HepG2 (cell line): ENCODE measurements around the gene TSTD1. TPM values are rescaled to one million over a fixed set of nuclear protein-coding genes. Genes with fewer than 3 reads are reported as not detected.
"Not testable (repeated sequence)": the region's sequence is repeated elsewhere in the genome, so short reads cannot be mapped to it uniquely, and the experiment has no call there.

Source experiments
- ATAC-seq: fragments of 200-7000 bp; cut with Tn5 transposase; 3 replicates; pipeline ENCODE4 v1.9.1; 2020; ENCODE audit warnings: mild to moderate bottlenecking, moderate library complexity
- BruUV-seq: library from RNA; stranded (reverse); fragments of 400-500 nt; replicated peaks from 2 replicates; lab custom pipeline; 2021; lab: Mats Ljungman, UMichigan
- CTCF ChIA-PET: fragments of 300-600 bp; formaldehyde crosslinking; extraction: SDS; loops from one replicate; lab custom pipeline; 2021; ENCODE audit warnings: low total read pairs, inconsistent platforms, low intra/inter-chr PET ratio; lab: Yijun Ruan, JAX
- POLR2A ChIA-PET: fragments of 350-600 bp; sonication (Branson Sonifier 250); formaldehyde crosslinking; loops from one replicate; lab custom pipeline; 2020; ENCODE audit warnings: antibody characterized with exemption, inconsistent platforms; lab: Yijun Ruan, JAX
- DNase-seq: peaks from one replicate; pipeline ENCODE4 v3.0.0-alpha.2; 2015; ENCODE audit warnings: low spot score
- FAIRE-seq: peaks from 3 replicates; lab custom pipeline; 2011; peaks lifted over from hg19 to GRCh38; lab: Jason Lieb, UNC
- H2AFZ ChIP-seq: one replicate; pipeline ENCODE4 v1.6.1; 2011; ENCODE audit warnings: low read length, inconsistent platforms
- H3K27ac ChIP-seq: fragments of 300-600 bp; 3 replicates; pipeline ENCODE4 v1.8.0; 2011; ENCODE audit warnings: mixed run types, mild to moderate bottlenecking, mixed read lengths, low read length, inconsistent platforms; ENCODE audit not compliant: insufficient read depth; ENCODE audit errors: extremely low read length
- H3K27me3 ChIP-seq, 2 experiments: fragments of 200-600 bp in 1 of 2; 2 replicates in 1 of 2; 3 replicates in 1 of 2; pipeline versions ENCODE4 v1.6.0 to v1.8.0; 2011; ENCODE audit warnings: low read length in 2 of 2, mild to moderate bottlenecking in 2 of 2, moderate library complexity in 2 of 2, inconsistent platforms in 1 of 2; ENCODE audit not compliant: insufficient read depth in 2 of 2, control insufficient read depth in 1 of 2
- H3K36me3 ChIP-seq, 2 experiments: fragments of 200-600 bp in 1 of 2; replicated peaks in 1 of 2; 2 replicates in 1 of 2; 3 replicates in 1 of 2; pipeline versions ENCODE4 v1.5.1 to v1.8.0; 2011; ENCODE audit warnings: low read length in 2 of 2, inconsistent platforms in 1 of 2; ENCODE audit not compliant: insufficient read depth in 2 of 2, control insufficient read depth in 1 of 2
- H3K4me1 ChIP-seq: 2 replicates; pipeline ENCODE4 v1.5.1; 2012; ENCODE audit warnings: low read length, inconsistent platforms; ENCODE audit not compliant: insufficient read depth
- H3K4me2 ChIP-seq: 2 replicates; pipeline ENCODE4 v1.6.0; 2011; ENCODE audit warnings: low read depth, low read length, inconsistent platforms
- H3K4me3 ChIP-seq, 3 experiments: fragments of 200-600 bp in 1 of 3; sonication (generic), shearing (Covaris generic) in 1 of 3; replicated peaks in 1 of 3; 2 replicates each; pipeline ENCODE4 v1.5.1; 2011 to 2016; ENCODE audit warnings: low read length in 3 of 3, inconsistent platforms in 2 of 3, low read depth in 2 of 3, mild to moderate bottlenecking in 2 of 3, control low read depth in 1 of 3, mixed read lengths in 1 of 3; ENCODE audit not compliant: insufficient read depth in 1 of 3
- H3K79me2 ChIP-seq: one replicate; pipeline ENCODE4 v1.6.1; 2011; ENCODE audit warnings: low read length, inconsistent platforms; ENCODE audit not compliant: insufficient read depth
- H3K9ac ChIP-seq: 2 replicates; pipeline ENCODE4 v1.6.0; 2011; ENCODE audit warnings: mild to moderate bottlenecking, low read depth, low read length, inconsistent platforms; ENCODE audit not compliant: insufficient read depth
- H3K9me3 ChIP-seq: 2 replicates; pipeline ENCODE4 v1.5.1; 2012; ENCODE audit warnings: mild to moderate bottlenecking, low read length
- H4K20me1 ChIP-seq: 2 replicates; pipeline ENCODE4 v1.6.0; 2011; ENCODE audit warnings: inconsistent platforms, mild to moderate bottlenecking, low read length, moderate library complexity; ENCODE audit not compliant: insufficient read depth
- ATRX ChIP-seq: sonication (generic); formaldehyde crosslinking; IDR thresholded peaks from 2 replicates; pipeline ENCODE4 v1.4.0; 2020; ENCODE audit warnings: missing genetic modification reagents, borderline replicate concordance
- KDM2A ChIP-seq: sonication (generic); formaldehyde crosslinking; IDR thresholded peaks from 2 replicates; pipeline ENCODE4 v1.4.0; 2020; ENCODE audit warnings: low read depth, missing genetic modification reagents, borderline replicate concordance
- NCOA2 ChIP-seq: sonication (generic); formaldehyde crosslinking; IDR thresholded peaks from 2 replicates; pipeline ENCODE4 v1.8.0; 2022; ENCODE audit warnings: inconsistent platforms
- SSRP1 ChIP-seq: IDR thresholded peaks from 2 replicates; pipeline ENCODE4 v1.6.1; 2016; ENCODE audit warnings: control low read depth
- STAG1 ChIP-seq: sonication (generic); formaldehyde crosslinking; IDR thresholded peaks from 2 replicates; pipeline ENCODE4 v1.4.0; 2020; ENCODE audit warnings: missing genetic modification reagents
- THYN1 ChIP-seq: sonication (generic); formaldehyde crosslinking; IDR thresholded peaks from 2 replicates; pipeline ENCODE4 v1.8.1; 2023; ENCODE audit warnings: low read depth, mild to moderate bottlenecking, moderate library complexity, missing genetic modification reagents, borderline replicate concordance
- ZBTB1 ChIP-seq: sonication (generic); formaldehyde crosslinking; IDR thresholded peaks from 2 replicates; pipeline ENCODE4 v1.4.0; 2020; ENCODE audit warnings: missing genetic modification reagents, borderline replicate concordance
- ZNF232 ChIP-seq: sonication (generic); formaldehyde crosslinking; IDR thresholded peaks from 2 replicates; pipeline ENCODE4 v1.4.0; 2020; ENCODE audit warnings: missing genetic modification reagents, borderline replicate concordance
- ZNF720 ChIP-seq: sonication (generic); formaldehyde crosslinking; IDR thresholded peaks from 2 replicates; pipeline ENCODE4 v1.4.0; 2020; ENCODE audit warnings: missing genetic modification reagents
- WGBS: methylation state at CpG from one replicate; pipeline ENCODE4 v1.1.6; 2017; ENCODE audit warnings: low lambda C conversion rate; 5-methylcytosine and 5-hydroxymethylcytosine counted together
- in situ Hi-C: cut with HindIII; loops from 2 replicates; pipeline ENCODE4 v1.10.0; 2017; ENCODE audit warnings: low pct_unique_long_range_greater_than_20kb; ENCODE audit not compliant: extremely low pct_ligation_motif_present
- intact Hi-C: fragments of 100-400 bp; cut with micrococcal nuclease; formaldehyde crosslinking; loops from one replicate; pipeline ENCODE4 v1.10.0; 2022; ENCODE audit not compliant: unreplicated experiment
- polyA plus RNA-seq, 8 experiments: library from polyadenylated mRNA; depleted of rRNA in 3 of 8; stranded (reverse) in 7 of 8; unstranded in 1 of 8; fragments of >200 nt; fragmentation: Illumina TruSeq in 4 of 8; extraction: Trizol in 4 of 8; gene quantifications; 2 replicates each; pipeline versions ENCODE4 v1.2.1 to v1.2.3, GENCODE V29; 2011 to 2016; ENCODE audit warnings: low read depth in 4 of 8, missing spikeins in 1 of 8, mixed read lengths in 1 of 8; ENCODE audit not compliant: insufficient read depth in 1 of 8
- total RNA-seq, 5 experiments: library from RNA; depleted of rRNA; stranded (reverse); fragments of >200 nt; fragmentation: Illumina TruSeq; extraction: Trizol; gene quantifications; 2 replicates each; pipeline ENCODE4 v1.2.3, GENCODE V29; 2016; ENCODE audit warnings: low read depth in 1 of 5
- TF ChIP-seq, protein P1 (sequence below): sonication (generic); formaldehyde crosslinking; IDR thresholded peaks from 2 replicates; pipeline ENCODE4 v1.5.0; 2020; ENCODE audit warnings: mild to moderate bottlenecking, missing genetic modification reagents, moderate library complexity
- TF ChIP-seq, protein P2 (sequence below): sonication (generic); formaldehyde crosslinking; conservative IDR thresholded peaks from 2 replicates; pipeline ENCODE4 v1.8.0; 2022; ENCODE audit warnings: mild to moderate bottlenecking, moderate library complexity, missing genetic modification reagents
- TF ChIP-seq, protein P3 (sequence below): IDR thresholded peaks from 2 replicates; pipeline ENCODE4 v1.6.1; 2016; ENCODE audit warnings: low read depth, control low read depth

Gene TSTD1
- total and polyA plus RNA-seq, 2 of the 13 experiments (the other 11 are each of a cell fraction or from before 2014, with no cell fraction given), result 0.15 to 0.31 TPM

DNA sequence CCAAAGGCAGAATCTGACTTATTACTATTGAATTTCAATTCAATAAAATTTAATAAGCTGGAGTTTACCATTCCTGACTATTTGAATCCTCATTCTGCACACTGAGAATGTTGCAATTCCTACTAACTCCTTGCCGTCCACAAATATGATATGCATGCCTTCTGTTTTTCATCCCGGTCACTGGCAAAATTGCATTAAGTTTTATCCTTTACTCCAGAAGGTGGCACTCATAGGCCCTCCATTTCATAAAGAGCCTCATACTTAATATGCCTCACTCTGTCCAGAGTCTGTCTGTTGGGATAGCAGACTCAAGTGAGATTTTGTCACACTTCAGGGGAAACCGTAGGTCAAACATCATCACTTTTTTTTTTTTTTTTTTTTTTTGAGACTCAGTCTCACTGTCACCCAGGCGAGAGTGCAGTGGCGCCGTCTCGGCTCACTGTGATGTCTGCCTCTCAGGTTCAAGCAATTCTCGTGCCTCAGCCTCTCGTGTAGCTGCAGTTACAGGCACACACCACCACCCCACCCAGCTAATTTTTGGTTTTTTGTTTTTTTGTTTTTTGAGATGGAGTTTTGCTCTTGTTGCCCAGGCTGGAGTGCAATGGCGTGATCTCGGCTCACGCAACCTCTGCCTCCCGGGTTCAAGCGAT lies 45.1 kb downstream of the TSTD1 start:
- peaks cover 22% of the 10 kb centered on the region for H3K4me1 ChIP-seq
- no peak overlapping the region for H3K9ac ChIP-seq
- H3K9me3 ChIP-seq, result no peaks in the 10 kb centered on the region
- no peak for FAIRE-seq
- DNase-seq, result peak; percentile 33
- H3K4me3 ChIP-seq, result no peak overlapping the region
- no peak overlapping the region for H3K27ac ChIP-seq
- no peaks in the 10 kb centered on the region for H4K20me1 ChIP-seq
- ATAC-seq, result peak; percentile 38; the same call in 2 of the 3 replicates
- in situ Hi-C loops, result loop anchor here (10.0 kb wide), 1 partner anchor 101 kb away; the partner anchor contains the start of gene KLHDC9
- no peaks in the 10 kb centered on the region for H3K27me3 ChIP-seq
- no peak overlapping the region for H2AFZ ChIP-seq
- H3K4me2 ChIP-seq, result no peak overlapping the region
- ChIA-PET POLR2A (no interaction called here), CTCF (no interaction called here)
- TF ChIP-seq ATRX (CRISPR knock-in tag), result no peak
- peak; percentile 47 for TF ChIP-seq STAG1 (CRISPR knock-in tag)
- no peak for TF ChIP-seq ZNF232
- no peak for TF ChIP-seq ZBTB1
- no peak for TF ChIP-seq SSRP1 (CRISPR knock-in tag)
- TF ChIP-seq NCOA2 (CRISPR knock-in tag), result no peak
- TF ChIP-seq THYN1 (CRISPR knock-in tag), result no peak
- TF ChIP-seq, protein P1, sequence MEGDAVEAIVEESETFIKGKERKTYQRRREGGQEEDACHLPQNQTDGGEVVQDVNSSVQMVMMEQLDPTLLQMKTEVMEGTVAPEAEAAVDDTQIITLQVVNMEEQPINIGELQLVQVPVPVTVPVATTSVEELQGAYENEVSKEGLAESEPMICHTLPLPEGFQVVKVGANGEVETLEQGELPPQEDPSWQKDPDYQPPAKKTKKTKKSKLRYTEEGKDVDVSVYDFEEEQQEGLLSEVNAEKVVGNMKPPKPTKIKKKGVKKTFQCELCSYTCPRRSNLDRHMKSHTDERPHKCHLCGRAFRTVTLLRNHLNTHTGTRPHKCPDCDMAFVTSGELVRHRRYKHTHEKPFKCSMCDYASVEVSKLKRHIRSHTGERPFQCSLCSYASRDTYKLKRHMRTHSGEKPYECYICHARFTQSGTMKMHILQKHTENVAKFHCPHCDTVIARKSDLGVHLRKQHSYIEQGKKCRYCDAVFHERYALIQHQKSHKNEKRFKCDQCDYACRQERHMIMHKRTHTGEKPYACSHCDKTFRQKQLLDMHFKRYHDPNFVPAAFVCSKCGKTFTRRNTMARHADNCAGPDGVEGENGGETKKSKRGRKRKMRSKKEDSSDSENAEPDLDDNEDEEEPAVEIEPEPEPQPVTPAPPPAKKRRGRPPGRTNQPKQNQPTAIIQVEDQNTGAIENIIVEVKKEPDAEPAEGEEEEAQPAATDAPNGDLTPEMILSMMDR (CRISPR knock-in tag), result peak; percentile 55
- TF ChIP-seq, protein P2, sequence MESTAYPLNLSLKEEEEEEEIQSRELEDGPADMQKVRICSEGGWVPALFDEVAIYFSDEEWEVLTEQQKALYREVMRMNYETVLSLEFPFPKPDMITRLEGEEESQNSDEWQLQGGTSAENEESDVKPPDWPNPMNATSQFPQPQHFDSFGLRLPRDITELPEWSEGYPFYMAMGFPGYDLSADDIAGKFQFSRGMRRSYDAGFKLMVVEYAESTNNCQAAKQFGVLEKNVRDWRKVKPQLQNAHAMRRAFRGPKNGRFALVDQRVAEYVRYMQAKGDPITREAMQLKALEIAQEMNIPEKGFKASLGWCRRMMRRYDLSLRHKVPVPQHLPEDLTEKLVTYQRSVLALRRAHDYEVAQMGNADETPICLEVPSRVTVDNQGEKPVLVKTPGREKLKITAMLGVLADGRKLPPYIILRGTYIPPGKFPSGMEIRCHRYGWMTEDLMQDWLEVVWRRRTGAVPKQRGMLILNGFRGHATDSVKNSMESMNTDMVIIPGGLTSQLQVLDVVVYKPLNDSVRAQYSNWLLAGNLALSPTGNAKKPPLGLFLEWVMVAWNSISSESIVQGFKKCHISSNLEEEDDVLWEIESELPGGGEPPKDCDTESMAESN (CRISPR knock-in tag), result no peak
- TF ChIP-seq KDM2A, result no peak
- TF ChIP-seq, protein P3, sequence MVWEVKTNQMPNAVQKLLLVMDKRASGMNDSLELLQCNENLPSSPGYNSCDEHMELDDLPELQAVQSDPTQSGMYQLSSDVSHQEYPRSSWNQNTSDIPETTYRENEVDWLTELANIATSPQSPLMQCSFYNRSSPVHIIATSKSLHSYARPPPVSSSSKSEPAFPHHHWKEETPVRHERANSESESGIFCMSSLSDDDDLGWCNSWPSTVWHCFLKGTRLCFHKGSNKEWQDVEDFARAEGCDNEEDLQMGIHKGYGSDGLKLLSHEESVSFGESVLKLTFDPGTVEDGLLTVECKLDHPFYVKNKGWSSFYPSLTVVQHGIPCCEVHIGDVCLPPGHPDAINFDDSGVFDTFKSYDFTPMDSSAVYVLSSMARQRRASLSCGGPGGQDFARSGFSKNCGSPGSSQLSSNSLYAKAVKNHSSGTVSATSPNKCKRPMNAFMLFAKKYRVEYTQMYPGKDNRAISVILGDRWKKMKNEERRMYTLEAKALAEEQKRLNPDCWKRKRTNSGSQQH (CRISPR knock-in tag), result no peak
- TF ChIP-seq ZNF720, result no peak
- BruUV-seq, result no TSS peak
- H3K36me3 ChIP-seq, result peaks cover 1 to 6% of the 10 kb centered on the region in 2 experiments; a peak in 3 of 5 replicates
- WGBS, result 86% methylated on average over 14 of the region's 14 CpGs
- intact Hi-C loops, result loop anchor here (10.0 kb wide), 1 partner anchor 141 kb away; the partner anchor contains the start of gene DEDD
- no peaks in the 10 kb centered on the region for H3K79me2 ChIP-seq

DNA sequence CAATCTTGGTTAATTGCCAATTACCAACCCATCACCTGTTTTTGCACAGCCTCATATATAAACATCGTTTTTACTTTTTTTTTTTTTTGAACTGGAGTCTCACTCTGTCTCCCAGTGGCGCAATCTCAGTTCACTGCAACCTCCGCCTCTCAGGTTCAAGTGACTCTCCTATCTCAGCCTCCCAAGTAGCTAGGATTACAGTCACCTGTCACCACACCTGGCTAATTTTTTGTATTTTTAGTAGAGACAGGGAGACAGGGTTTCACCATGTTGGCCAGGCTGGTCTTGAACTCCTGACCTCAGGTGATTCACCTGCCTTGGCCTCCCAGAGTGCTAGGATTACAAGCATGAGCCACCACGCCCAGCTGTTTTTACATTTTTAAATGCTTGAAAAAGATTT lies 46.7 kb downstream of the TSTD1 start:
- DNase-seq, H3K4me3 ChIP-seq, ATAC-seq, CTCF ChIA-PET, H3K4me2 ChIP-seq, H4K20me1 ChIP-seq, H3K36me3 ChIP-seq, POLR2A ChIA-PET, H3K27me3 ChIP-seq, H3K9ac ChIP-seq, BruUV-seq, H3K9me3 ChIP-seq, H3K79me2 ChIP-seq, H3K27ac ChIP-seq, FAIRE-seq, H2AFZ ChIP-seq: not testable (repeated sequence)
- intact Hi-C loops, result loop anchor here (10.0 kb wide), 1 partner anchor 143 kb away; the partner anchor contains the start of gene DEDD
- H3K4me1 ChIP-seq, result peaks cover 16% of the 10 kb centered on the region
- 83% methylated on average over 4 of the region's 4 CpGs for WGBS
- in situ Hi-C loops, result loop anchor here (10.0 kb wide), 1 partner anchor 103 kb away; the partner anchor contains the start of gene KLHDC9
